Measurements from ENCODE around the gene HES7.
A peak's percentile ranks its signal among the peaks of the same experiment; 100 is the strongest.

DNA sequence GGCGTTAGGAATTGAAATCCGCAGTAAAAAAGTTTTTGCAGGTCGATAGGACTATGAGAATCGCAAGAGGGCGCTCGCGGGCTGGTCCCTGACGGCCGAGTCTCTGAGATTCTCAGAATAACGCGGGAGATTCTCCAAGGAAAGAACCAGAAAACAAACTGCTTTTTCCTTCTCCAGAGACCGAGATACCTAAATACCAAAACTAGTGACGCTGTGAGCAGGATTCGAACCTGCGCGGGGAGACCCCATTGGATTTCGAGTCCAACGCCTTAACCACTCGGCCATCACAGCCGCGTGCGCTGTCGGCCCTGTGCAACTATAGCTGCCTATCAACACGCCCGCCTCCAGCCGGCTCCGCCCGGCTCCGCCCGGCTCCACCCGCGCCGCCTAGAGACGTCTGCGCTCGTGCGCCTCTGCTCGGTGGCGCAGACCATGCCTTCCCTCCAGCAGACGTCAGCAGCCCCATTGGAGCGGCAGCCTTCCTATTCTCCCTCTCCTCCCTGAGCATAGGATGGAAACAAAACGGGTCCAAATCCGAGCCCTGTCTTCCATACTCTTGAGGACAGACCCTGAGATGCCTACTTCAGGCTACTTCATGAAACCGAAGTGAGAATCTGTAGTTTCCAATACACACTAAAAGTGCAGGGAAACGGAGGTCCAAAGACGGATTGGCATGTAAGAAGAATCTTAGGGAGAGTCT, 14.9 kb upstream of the HES7 start:
- TF ChIP-seq POLR2A (IDR thresholded peaks at IDR 0.05) (peak; percentile 38), EP300 (IDR thresholded peaks at IDR 0.05) (no peak)

Measured in ovary (tissue), 1 donor.